ENCODE measurements around the gene STOM. TPM values are rescaled to one million over a fixed set of nuclear protein-coding genes. Genes with fewer than 3 reads are reported as not detected.

The STOM gene
- total RNA-seq, 1 experiment from 2014 or later: 5.5 TPM

GRCh38 chr9:121309833-121310425 lies 60.1 kb downstream of the STOM start:
- intact Hi-C loops (cut with micrococcal nuclease): no loop called here
- Histone ChIP-seq H3K9me3 (ENCODE audit: low read length) (no peaks in the 10 kb centered on the region), H3K27ac (ENCODE audit: low read length) (no peak overlapping the region), H3K9me2 (replicated peaks; ENCODE audit: low read length) (no peaks in the 10 kb centered on the region), H3F3A (ENCODE audit: low read length, unreplicated experiment) (no peaks in the 10 kb centered on the region), H2AFZ (ENCODE audit: low read length) (no peak overlapping the region), H3K9ac (ENCODE audit: low read length) (no peak overlapping the region), H3K36me3 (ENCODE audit: low read depth, low read length) (no peaks in the 10 kb centered on the region), H4K20me1 (ENCODE audit: low read length) (no peaks in the 10 kb centered on the region), H3K79me2 (ENCODE audit: low read length) (no peaks in the 10 kb centered on the region), H3K4me2 (ENCODE audit: low read length) (no peak overlapping the region), H3K27me3 (ENCODE audit: low read length) (no peaks in the 10 kb centered on the region), H3K4me3 (ENCODE audit: low read length) (no peak overlapping the region), H3K4me1 (ENCODE audit: insufficient read depth, low read length) (no peaks in the 10 kb centered on the region)
- ChIA-PET CTCF (no interaction called here), POLR2A (ENCODE audit: unreplicated experiment) (no interaction called here)
- no peak for ATAC-seq
- TF ChIP-seq EZH2phosphoT487 (IDR thresholded peaks at IDR 0.05; ENCODE audit: borderline replicate concordance, low read length): no peak
- no peak for TF ChIP-seq CTCF (conservative IDR thresholded peaks at IDR 0.05; ENCODE audit: low read depth, low read length)
- no peak for TF ChIP-seq EZH2 (IDR thresholded peaks at IDR 0.05; ENCODE audit: low read length, unreplicated experiment)
- DNase-seq: no peak
- no TSS peak for BruUV-seq (replicated peaks)

- Histone ChIP-seq H3K4me1 (ENCODE audit: insufficient read depth, low read length) (no peaks in the 10 kb centered on the region), H3K27me3 (ENCODE audit: low read length) (no peaks in the 10 kb centered on the region), H2AFZ (ENCODE audit: low read length) (no peak overlapping the region), H3K36me3 (ENCODE audit: low read depth, low read length) (no peaks in the 10 kb centered on the region), H3K27ac (ENCODE audit: low read length) (no peak overlapping the region), H3K9ac (ENCODE audit: low read length) (no peak overlapping the region), H3K9me2 (replicated peaks; ENCODE audit: low read length) (no peaks in the 10 kb centered on the region), H3K4me3 (ENCODE audit: low read length) (no peak overlapping the region), H3K9me3 (ENCODE audit: low read length) (no peaks in the 10 kb centered on the region), H3K79me2 (ENCODE audit: low read length) (no peaks in the 10 kb centered on the region), H3K4me2 (ENCODE audit: low read length) (no peak overlapping the region), H3F3A (ENCODE audit: low read length, unreplicated experiment) (no peaks in the 10 kb centered on the region), H4K20me1 (ENCODE audit: low read length) (no peaks in the 10 kb centered on the region)
- POLR2A ChIA-PET (ENCODE audit: unreplicated experiment): no interaction called here
- ATAC-seq (no peak), DNase-seq (no peak)
- TF ChIP-seq EZH2phosphoT487 (IDR thresholded peaks at IDR 0.05; ENCODE audit: borderline replicate concordance, low read length) (no peak), EZH2 (IDR thresholded peaks at IDR 0.05; ENCODE audit: low read length, unreplicated experiment) (no peak), CTCF (conservative IDR thresholded peaks at IDR 0.05; ENCODE audit: low read depth, low read length) (no peak)
- no TSS peak for BruUV-seq (replicated peaks)
- intact Hi-C loops (cut with micrococcal nuclease): no loop called here
- CTCF ChIA-PET: no interaction called here
Observed at GRCh38 chr9:121309171-121309570, 60.9 kb downstream of the STOM start.

- no peaks in the 10 kb centered on the region for H3K9me2 ChIP-seq (replicated peaks; ENCODE audit: low read length)
- intact Hi-C loops (cut with micrococcal nuclease): no loop called here
- POLR2A ChIA-PET (ENCODE audit: unreplicated experiment): no interaction called here
- no peak overlapping the region for H3K9ac ChIP-seq (ENCODE audit: low read length)
- no peak for ATAC-seq
- H3K27ac ChIP-seq (ENCODE audit: low read length): no peak overlapping the region
- no peak for DNase-seq
- no peaks in the 10 kb centered on the region for H3F3A ChIP-seq (ENCODE audit: low read length, unreplicated experiment)
- no peak for TF ChIP-seq CTCF (conservative IDR thresholded peaks at IDR 0.05; ENCODE audit: low read depth, low read length)
- no peak for TF ChIP-seq EZH2phosphoT487 (IDR thresholded peaks at IDR 0.05; ENCODE audit: borderline replicate concordance, low read length)
- TF ChIP-seq EZH2 (IDR thresholded peaks at IDR 0.05; ENCODE audit: low read length, unreplicated experiment): no peak
- H2AFZ ChIP-seq (ENCODE audit: low read length): no peak overlapping the region
- CTCF ChIA-PET: no interaction called here
- no peaks in the 10 kb centered on the region for H3K4me1 ChIP-seq (ENCODE audit: insufficient read depth, low read length)
- no peaks in the 10 kb centered on the region for H3K79me2 ChIP-seq (ENCODE audit: low read length)
- BruUV-seq (replicated peaks): no TSS peak
- no peaks in the 10 kb centered on the region for H3K36me3 ChIP-seq (ENCODE audit: low read depth, low read length)
- H3K27me3 ChIP-seq (ENCODE audit: low read length): no peaks in the 10 kb centered on the region
- H3K9me3 ChIP-seq (ENCODE audit: low read length): no peaks in the 10 kb centered on the region
- no peak overlapping the region for H3K4me3 ChIP-seq (ENCODE audit: low read length)
- no peaks in the 10 kb centered on the region for H4K20me1 ChIP-seq (ENCODE audit: low read length)
- H3K4me2 ChIP-seq (ENCODE audit: low read length): no peak overlapping the region
Observed at GRCh38 chr9:121308765-121309164, 61.3 kb downstream of the STOM start.
